ENCODE measurements around the gene MUC13. TPM values are rescaled to one million over a fixed set of nuclear protein-coding genes. Genes with fewer than 3 reads are reported as not detected.
"Not testable (repeated sequence)": the region's sequence is repeated elsewhere in the genome, so short reads cannot be mapped to it uniquely, and the experiment has no call there.

MUC13 gene
- 10 to 100 TPM in 1 of 12 donors, under 1 TPM in 2, not detected in 9; 0.13 to 77.6 (median 0.58) TPM for polyA plus RNA-seq (ENCODE audit: insufficient read length in 12 of 12)
- long read RNA-seq, donor 1, transcript MUC13-205 (12 exons, 2,879 nt), result major isoform, 47 of 306 reads
- long read RNA-seq, donor 1, partial matches to known transcripts, result 259 of 306 reads
- long read RNA-seq, donor 1, other reads (novel, unspliced or antisense), result 0 of 306 reads
- long read RNA-seq, donor 2, result 0 reads
- long read RNA-seq, donor 3, result 0 reads
- long read RNA-seq, donor 4, result 0 reads
- long read RNA-seq, donor 5, result 0 reads
- long read RNA-seq, donor 6, result 0 reads
- long read RNA-seq, donor 7, result 0 reads
- long read RNA-seq, donor 8, result 0 reads
- long read RNA-seq, donor 9, result 0 reads
- long read RNA-seq, donor 10, result 0 reads
- long read RNA-seq, donor 11, result 0 reads

DNA sequence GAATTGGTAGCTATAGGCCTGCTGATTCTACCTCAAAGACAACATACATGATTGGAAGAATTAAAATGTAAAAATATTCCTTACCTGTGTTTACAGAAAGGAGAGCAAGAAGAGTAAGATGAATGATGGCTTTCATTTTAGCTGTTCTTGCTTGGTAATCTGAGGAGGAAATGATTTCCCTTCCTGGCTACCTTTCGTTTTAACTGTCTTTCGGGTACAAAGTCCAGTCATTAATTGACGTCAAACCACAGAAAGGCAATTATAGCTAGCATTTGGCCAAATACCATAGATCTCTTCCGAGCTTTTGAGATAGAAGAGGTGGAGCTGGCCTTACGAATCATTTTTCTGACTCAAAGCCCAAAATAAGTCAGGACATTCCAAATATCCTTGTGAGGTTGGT lies at the start of gene MUC13:
Gene MUC13 (minus strand): TSS at position 175 of the 400 bp plus-strand sequence. CDS start 39 bp downstream, at position 136.
- DNase-seq, result no peak

DNA sequence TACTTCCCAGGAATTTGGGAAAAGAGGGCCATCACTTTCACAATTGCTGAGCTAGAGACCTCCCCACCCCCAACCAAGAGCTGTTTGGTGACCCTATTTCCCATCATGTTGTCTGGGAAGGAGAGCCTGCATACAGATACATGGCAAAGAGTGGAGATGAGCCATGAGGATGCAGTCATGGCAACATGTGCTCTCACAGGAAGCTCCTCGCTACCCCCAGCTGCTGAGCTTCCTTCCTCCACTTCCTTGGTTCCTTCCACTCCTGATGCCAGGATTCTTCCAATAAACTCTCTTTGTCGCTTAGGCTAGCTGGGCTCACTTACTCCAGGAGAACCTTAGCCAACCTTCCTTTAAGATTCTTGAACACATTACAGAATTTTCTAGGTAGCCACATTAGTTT lies 48.3 kb upstream of the MUC13 start:
- DNase-seq, result no peak

- no peak for DNase-seq
Observed at GRCh38 chr3:124981472-124981871, 46.9 kb upstream of the MUC13 start.

DNA sequence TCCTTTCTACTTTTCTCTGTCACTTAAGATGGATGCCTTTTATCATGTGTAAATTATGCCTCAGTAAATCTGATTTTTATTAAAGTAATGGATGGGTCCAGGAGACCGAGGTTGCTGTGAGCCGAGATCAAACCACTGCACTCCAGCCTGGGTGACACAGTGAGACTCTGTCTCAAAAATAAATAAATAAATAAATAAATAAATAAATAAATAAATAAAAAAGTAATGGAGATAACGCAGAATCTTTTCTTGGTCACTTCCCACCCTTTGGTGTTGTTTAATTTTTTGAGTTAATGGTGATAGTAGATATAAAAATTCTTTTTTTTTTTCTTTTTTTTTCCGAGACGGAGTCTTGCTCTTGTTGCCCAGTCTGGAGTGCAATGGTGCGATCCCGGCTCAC lies 44.1 kb upstream of the MUC13 start:
- no peak for DNase-seq

DNA sequence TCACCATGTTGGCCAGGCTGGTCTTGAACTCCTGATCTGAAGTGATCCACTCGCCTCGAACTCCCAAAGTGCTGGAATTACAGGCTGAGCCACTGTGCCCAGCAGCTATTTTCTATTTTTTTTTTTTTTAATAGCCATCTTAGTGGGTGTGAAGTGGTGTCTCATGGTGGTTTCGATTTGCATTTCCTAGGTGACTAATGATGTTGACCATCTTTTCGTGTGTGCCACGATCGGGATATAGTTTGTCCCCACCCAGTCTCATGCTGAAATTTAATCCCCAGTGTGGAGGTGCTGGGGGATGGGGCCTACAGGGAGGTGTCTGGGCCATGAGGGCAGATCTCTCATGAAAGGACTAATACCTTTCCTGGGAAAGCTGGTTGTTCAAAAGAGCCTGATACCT lies 41.8 kb upstream of the MUC13 start:
- no peak for DNase-seq

DNA sequence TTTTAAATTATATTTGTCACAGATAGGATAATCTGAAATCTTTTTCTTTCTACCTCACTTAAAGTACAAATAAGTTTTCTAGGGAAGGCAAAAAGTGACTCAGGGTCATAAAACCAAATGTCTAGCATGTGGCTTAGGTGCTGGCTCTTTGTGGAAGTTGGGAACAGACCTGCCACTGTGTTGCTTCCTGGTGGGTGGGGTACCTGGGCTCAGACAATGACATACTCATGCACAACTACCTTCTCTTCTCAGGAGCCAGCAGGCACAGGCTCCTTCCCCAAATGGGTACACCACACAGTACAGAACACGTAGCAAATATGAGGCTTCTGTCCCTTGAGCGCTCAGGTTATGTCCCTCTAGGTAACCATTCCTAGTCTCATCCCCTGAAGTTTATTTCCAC lies 40.1 kb upstream of the MUC13 start:
- no peak for DNase-seq

DNA sequence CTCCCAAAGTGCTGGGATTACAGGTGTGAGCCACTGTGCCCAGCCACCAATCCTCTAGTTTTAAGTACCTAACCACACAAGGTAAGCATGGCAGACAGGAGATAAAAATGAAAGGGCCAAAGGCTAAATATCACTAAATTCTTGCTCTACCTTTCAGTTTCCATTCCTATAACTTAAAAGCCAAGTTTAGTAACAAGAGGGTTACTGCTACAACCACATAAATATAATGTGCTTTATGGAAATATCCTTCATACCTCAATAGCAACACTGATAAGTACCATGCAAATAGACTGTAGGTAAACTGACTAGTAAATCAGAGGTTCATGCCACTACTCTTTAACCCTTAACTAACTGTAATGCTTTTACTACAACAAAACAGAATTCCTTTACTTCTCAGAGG lies 38.7 kb upstream of the MUC13 start:
- DNase-seq, result no peak

DNA sequence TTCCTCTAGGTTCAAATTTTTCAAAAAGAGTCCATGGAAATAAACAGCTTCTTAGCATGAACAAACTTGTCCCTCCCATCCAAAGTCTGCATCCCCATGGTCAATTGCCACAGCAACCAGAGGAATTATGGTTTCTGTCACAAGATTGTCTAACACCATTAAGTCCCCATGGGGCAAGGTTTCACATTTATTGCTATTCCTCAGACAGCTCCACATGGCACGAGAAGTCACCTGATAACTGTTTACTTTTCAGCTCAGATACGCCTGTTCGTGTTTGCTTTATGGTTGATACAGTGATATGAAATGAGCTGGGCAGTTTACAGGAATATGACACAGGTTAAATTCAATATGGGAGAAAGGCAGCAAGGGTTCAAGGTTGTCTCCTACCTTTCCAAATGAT lies 37.9 kb upstream of the MUC13 start:
- no peak for DNase-seq

DNA sequence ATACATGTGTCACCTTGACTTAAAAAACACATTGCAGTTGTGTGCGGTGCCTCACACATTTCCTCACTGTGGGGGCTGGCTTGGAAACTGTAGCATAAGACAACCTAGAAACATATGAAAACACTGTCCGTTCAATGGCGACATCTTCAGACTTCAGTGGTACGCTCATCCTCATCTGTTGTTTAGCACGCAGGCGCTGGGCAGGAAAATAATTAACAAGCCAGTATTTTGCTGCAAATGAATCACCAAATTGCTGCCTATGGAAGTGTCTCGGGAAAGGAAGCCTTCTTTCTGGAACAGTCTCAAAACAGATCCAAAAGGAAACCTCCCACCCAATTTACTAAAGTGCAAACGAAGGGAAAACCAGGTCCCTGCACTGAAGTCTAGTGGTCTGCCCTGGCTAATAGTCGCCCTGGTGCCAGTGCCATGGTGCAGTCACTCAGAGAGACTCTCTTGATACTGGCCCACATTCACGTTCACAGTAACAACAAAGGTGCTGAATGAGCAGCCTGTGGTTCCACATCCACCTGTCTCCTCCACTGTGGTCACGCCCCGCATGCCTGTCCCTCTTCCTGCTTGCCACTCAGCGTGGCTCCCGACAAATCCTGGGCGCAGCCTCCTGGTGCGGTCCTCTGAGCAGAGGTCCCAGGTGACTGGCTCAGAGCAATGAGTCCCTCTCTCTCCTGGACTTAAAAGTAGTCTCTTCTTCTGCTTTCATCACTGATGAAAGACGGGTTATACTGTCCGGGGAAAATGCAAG lies 35.6 kb upstream of the MUC13 start:
- DNase-seq, result no peak

DNA sequence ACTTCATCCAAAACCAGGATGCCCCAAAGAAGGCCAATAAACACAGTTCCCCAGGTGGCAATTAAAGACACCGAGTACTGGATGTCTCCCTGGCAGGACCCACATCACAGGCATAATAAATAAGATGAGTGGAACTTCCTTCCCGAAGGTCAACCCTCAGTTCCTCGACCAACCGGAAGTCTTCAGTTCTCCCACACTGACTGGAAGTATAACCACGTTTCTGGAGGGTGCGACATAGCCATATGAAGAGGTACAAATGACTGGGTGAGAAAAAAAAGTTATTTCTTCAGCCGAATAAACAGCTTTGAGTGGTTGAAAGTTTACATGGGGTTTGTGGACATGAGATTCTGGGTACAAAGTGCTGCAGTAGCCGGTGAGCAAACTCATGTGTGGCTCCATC lies 34.6 kb upstream of the MUC13 start:
- no peak for DNase-seq

DNA sequence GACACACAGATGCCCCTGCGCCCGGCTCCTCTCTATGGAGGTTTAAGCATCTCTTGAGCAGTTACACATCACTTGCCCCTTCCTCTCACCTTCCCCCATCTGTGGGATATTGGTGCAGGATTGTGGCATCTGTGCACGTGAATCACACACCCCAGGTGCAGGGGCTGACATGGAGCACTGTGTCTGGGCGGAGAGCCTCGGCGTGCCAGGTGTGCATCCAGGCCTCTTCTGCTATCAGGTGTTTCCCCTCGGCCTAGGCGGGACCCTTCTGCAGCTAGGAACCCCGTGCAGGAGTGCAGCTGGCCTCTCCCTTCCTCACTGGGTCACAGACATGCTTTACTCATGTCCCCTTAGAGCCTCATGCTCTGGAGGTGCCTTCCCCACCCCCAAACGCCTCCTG lies 33.4 kb upstream of the MUC13 start:
- DNase-seq, result no peak

GRCh38 chr3:124966521-124967445 lies 32.2 kb upstream of the MUC13 start:
- DNase-seq, result no peak

DNA sequence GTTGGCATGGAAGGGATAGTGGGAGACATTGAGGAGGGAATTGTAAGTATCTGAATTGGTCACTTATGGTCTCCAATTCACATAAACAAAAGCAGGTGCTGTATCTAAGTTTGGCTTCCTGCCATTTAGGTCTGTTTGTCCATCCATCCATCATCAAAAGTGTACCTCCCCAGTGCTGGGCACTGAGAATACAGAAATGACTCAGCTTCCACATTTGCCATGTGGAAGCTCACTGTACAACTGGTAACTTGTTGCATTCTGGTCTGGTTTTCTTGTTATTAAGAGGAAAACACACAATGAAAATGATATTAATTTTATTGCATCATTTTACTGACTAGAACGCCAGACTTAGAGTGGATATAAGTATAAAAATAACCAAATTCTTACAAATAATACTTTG lies 30.9 kb upstream of the MUC13 start:
- no peak for DNase-seq

GRCh38 chr3:124964387-124964786 lies 29.8 kb upstream of the MUC13 start:
- no peak for DNase-seq

DNA sequence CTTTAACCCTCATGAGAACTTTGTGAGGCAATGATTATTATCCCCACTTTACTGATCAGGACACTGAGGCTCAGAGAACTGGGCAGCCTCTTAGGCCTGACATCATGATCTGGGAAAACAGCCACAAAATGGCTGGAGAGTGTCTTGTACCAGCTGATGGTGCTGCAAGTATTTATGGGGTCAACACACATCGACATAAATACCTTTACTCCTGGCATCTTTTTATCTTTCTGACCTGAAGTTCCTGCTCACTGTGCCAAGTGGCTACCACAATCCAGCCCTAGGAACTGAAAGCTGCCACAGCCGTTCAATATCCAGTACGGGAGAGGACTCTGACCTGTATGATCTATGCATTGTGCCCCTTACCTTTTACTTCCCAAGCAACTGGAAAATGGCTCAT lies 29.2 kb upstream of the MUC13 start:
- DNase-seq, result no peak

- no peak for DNase-seq
Observed at GRCh38 chr3:124962403-124962940, 27.9 kb upstream of the MUC13 start.

GRCh38 chr3:124960698-124961097 lies 26.1 kb upstream of the MUC13 start:
- no peak for DNase-seq

DNA sequence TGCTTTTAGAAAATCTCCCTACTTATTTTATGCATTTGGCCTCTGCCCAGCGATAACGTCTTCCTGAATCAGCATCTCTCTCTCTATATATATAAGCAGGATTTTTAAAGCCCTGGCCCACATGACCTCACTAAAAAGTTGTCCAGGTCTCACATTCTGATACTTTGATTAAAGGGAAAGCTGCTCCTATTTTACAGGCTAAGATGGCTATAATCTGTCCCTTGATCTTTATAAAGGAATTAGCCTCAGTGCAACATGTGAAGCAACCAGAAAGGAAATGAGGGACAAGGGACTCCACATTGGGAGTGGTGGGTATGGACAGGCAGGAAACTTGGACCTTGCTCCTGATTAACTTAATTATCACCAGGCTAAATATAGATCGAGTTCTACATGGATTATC lies 25.6 kb upstream of the MUC13 start:
- DNase-seq, result no peak

GRCh38 chr3:124957951-124958350 lies 23.4 kb upstream of the MUC13 start:
- DNase-seq, result not testable (repeated sequence)

DNA sequence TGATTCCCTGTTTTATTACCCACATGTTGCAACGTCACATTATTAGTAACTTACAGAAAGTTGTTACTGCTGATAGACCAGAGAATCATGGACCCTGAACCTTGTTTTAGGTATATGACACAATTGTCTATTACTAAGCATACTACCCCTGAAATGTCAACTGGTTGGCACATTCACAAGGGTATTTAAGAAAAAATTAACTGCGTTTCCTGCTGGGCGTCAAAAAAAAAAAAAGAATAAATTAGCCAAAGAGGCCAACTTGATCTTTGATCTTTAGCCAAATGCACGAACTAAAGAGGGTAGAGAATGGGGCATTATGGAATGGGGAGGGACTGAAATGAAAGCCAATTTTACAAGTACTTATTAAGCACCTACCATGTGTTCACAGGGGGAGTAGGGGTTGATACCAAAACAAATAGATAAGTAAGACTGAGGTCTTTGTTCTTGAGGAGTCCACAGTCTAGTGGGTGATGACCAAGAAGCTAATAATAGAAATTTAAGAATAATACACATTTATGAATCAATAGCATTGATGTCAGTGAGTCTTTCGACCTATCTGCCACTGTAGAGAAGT lies 17.8 kb upstream of the MUC13 start:
- no peak for DNase-seq

DNA sequence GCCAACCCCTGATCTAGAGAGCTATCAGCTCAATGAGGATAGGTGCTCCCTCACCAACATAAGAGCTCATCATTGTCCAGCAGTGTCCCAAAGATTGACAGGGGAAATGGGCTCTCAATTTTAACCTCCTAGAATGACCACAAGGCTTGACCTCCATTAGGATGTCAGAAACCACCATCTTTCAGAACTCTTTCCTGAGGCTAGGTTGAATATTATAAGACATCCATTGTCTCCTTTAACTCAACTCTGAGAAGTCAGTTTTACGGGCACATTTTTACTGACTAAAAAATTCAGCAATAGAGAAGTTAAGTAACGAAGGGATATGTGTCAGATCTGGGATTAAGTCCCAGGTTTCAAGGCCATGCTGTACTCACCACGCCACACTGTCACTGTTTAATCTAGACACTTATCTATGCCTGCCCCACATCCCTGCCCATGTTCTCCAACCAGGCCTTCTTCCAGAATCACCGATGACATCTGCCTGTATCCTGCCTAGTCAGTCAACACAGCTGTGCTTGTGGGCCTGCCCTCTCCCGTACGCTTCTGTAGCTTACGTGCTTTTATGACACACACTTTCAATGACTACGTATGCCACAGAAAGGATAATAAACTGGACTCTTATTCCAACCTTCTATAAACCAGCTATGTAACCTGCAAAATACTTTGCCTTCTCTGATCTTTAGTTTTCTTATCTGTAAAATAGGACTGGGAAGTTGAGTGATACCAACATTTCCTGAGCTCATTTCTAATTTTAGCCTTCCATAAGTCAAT lies 17.1 kb upstream of the MUC13 start:
- no peak for DNase-seq

All from muscle of arm (tissue), 14 donors.